Right lobe of liver (tissue), 6 donors: ENCODE data around the gene IRGC. TPM values are rescaled to one million over a fixed set of nuclear protein-coding genes. Genes with fewer than 3 reads are reported as not detected.
A peak's percentile ranks its signal among the peaks of the same experiment; 100 is the strongest.

Source experiments
- ATAC-seq, 4 donors: fragments of 200-7000 bp; cut with Tn5 transposase; one replicate each; pipeline ENCODE4 v1.9.1; 2020; ENCODE audit warnings: mild to moderate bottlenecking in 4 of 4, moderate library complexity in 4 of 4
- DNase-seq, 3 donors: peaks; one replicate each; pipeline ENCODE4 v3.0.0-alpha.2; 2020
- H3K27ac ChIP-seq, 3 donors: fragments of 200-600 bp; one replicate each; pipeline ENCODE4 v1.8.0; 2022
- H3K27me3 ChIP-seq, 2 donors: fragments of 200-600 bp; one replicate each; pipeline ENCODE4 v1.8.0; 2022
- H3K36me3 ChIP-seq, 4 donors: fragments of 200-600 bp; sonication (generic) in 1 of 4; one replicate each; pipeline versions ENCODE4 v1.5.1 to v1.8.0; 2017 to 2022; ENCODE audit warnings: control low read depth in 1 of 4
- H3K4me1 ChIP-seq, 4 donors: fragments of 200-600 bp; sonication (generic) in 1 of 4; one replicate each; pipeline versions ENCODE4 v1.5.1 to v1.8.0; 2017 to 2022; ENCODE audit warnings: control low read depth in 1 of 4
- H3K4me3 ChIP-seq, 3 donors: fragments of 200-600 bp; one replicate each; pipeline ENCODE4 v1.8.0; 2022
- H3K9me3 ChIP-seq, 4 donors: fragments of 200-600 bp; sonication (generic) in 1 of 4; one replicate each; pipeline versions ENCODE4 v1.5.1 to v1.8.0; 2017 to 2022; ENCODE audit warnings: control low read depth in 1 of 4
- POLR2A ChIP-seq: fragments of 450-650 bp; IDR thresholded peaks from one replicate; pipeline ENCODE4 v1.6.1; 2017; ENCODE audit warnings: antibody characterized with exemption, mild to moderate bottlenecking
- WGBS: methylation state at CpG from one replicate; pipeline ENCODE4 v1.1.6; 2018; ENCODE audit warnings: low coverage, low lambda C conversion rate; ENCODE audit not compliant: insufficient coverage; ENCODE audit errors: missing lambda C conversion rate; 5-methylcytosine and 5-hydroxymethylcytosine counted together
- intact Hi-C, 2 donors: fragments of 100-400 bp; cut with DNase I; formaldehyde crosslinking; loops; one replicate each; pipeline versions ENCODE4 v1.11.2 to v1.14.1; 2022
- total RNA-seq, 6 experiments: library from RNA; depleted of rRNA in 2 of 6; stranded (reverse); fragments of >200 nt in 2 of 6; fragmentation: NEBNext Ultra II Directional in 3 of 6; extraction: Animal tissue kit (Norgen Biotek cat#: 25700) in 3 of 6; gene quantifications; one replicate each; pipeline versions ENCODE4 v1.1.0 to v1.2.4, GENCODE V29; 2016 to 2023
- TF ChIP-seq, protein P1 (sequence below), 4 donors: fragments of 200-600 bp in 3 of 4; fragments of 450-650 bp in 1 of 4; IDR thresholded peaks; one replicate each; pipeline versions ENCODE4 v1.5.1 to v1.8.0; 2016 to 2022; ENCODE audit warnings: antibody characterized with exemption in 4 of 4, mild to moderate bottlenecking in 2 of 4
- donor health status: DM: no; HTN: yes; CAD: no.
- donor health status: DM: no; HTN: no; CAD: no.
- donor health status: DM: no; HTN: no; CAD: no.
- donor health status: DM: no; HTN: yes; CAD: no.
- donor health status: DM: no; HTN: yes; CAD: no.

IRGC gene
- total RNA-seq, 6 experiments from 2014 or later, result not detected

DNA sequence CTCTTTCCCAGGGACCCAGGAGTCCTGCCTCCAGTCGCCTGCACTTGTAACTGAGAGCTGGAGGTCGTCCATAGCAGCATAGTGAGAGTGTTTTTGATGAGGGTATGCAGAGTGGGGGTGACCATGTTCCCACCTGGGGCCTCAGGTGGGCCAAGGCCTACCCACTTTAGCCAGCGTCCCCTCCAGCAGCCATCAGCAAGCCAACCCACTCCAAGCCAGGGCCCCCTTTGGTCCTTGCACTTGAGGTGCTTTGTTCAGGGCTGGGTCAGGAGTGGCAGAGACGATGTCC lies 50.8 kb downstream of the IRGC start:
- H3K4me3 ChIP-seq, result no peak overlapping the region
- ATAC-seq, result no peak
- no peak for DNase-seq
- H3K4me1 ChIP-seq, result no peaks in the 10 kb centered on the region
- WGBS, result no CpG with 5 or more reads among the region's 4 CpGs
- no peak for TF ChIP-seq POLR2A
- TF ChIP-seq, protein P1, sequence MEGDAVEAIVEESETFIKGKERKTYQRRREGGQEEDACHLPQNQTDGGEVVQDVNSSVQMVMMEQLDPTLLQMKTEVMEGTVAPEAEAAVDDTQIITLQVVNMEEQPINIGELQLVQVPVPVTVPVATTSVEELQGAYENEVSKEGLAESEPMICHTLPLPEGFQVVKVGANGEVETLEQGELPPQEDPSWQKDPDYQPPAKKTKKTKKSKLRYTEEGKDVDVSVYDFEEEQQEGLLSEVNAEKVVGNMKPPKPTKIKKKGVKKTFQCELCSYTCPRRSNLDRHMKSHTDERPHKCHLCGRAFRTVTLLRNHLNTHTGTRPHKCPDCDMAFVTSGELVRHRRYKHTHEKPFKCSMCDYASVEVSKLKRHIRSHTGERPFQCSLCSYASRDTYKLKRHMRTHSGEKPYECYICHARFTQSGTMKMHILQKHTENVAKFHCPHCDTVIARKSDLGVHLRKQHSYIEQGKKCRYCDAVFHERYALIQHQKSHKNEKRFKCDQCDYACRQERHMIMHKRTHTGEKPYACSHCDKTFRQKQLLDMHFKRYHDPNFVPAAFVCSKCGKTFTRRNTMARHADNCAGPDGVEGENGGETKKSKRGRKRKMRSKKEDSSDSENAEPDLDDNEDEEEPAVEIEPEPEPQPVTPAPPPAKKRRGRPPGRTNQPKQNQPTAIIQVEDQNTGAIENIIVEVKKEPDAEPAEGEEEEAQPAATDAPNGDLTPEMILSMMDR (IDR thresholded peaks at IDR 0.05), result no peak
- no peaks in the 10 kb centered on the region for H3K27me3 ChIP-seq
- no peaks in the 10 kb centered on the region for H3K36me3 ChIP-seq
- no peaks in the 10 kb centered on the region for H3K9me3 ChIP-seq
- intact Hi-C loops, result no loop called here
- no peak overlapping the region for H3K27ac ChIP-seq

DNA sequence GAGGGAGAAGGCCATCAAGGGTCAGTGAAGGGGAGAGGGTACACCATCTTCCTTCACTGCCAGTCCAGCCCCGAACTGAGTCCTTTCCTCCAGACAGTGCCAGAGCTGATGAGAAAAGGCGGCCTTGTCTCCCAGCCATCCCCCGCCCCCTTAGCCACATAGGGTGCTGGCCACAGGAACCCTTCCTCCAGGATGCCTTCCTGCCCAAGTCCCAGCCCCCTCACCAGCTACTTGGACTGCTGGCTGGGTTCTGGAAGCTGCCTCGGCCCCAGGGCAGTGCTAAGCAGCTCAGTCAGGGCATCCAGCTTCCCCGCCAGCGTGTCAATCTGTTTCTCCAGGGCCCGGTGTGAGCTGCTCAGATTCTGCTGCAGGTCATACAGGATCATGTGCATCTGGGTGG lies 51.4 kb downstream of the IRGC start:
- Histone ChIP-seq H3K27ac (no peak overlapping the region), H3K36me3 (no peaks in the 10 kb centered on the region), H3K27me3 (no peaks in the 10 kb centered on the region), H3K9me3 (no peaks in the 10 kb centered on the region), H3K4me1 (no peaks in the 10 kb centered on the region), H3K4me3 (no peak overlapping the region)
- ATAC-seq, result no peak
- WGBS, result no CpG with 5 or more reads among the region's 7 CpGs
- DNase-seq, result no peak
- TF ChIP-seq POLR2A, result no peak
- TF ChIP-seq, protein P1 (IDR thresholded peaks at IDR 0.05), result no peak
- intact Hi-C loops, result no loop called here

DNA sequence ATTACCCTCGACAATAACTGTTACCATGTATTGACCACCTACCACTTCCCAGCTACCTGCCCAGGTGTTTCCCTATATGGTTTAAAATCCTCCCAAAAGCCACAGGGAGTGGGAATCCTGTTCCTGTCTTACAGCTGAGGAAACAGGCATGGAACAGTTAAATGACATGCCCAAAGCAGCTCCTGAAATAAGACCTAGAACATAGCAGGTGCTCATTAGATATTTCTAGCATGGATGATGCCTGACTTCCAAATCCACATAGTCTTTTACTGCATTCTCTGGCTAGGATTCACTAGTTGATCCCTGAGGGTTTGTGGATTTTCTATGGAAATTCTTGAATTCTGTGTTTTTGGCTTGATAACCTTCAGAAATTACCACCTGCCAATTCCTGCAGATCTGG lies 51.9 kb downstream of the IRGC start:
- ATAC-seq (no peak), DNase-seq (no peak)
- no peaks in the 10 kb centered on the region for H3K27me3 ChIP-seq
- no peak overlapping the region for H3K27ac ChIP-seq
- no peak overlapping the region for H3K4me3 ChIP-seq
- WGBS, result no CpG with 5 or more reads among the region's 1 CpG
- intact Hi-C loops, result no loop called here
- no peaks in the 10 kb centered on the region for H3K36me3 ChIP-seq
- no peaks in the 10 kb centered on the region for H3K4me1 ChIP-seq
- H3K9me3 ChIP-seq, result no peaks in the 10 kb centered on the region
- TF ChIP-seq, protein P1 (IDR thresholded peaks at IDR 0.05), result no peak
- no peak for TF ChIP-seq POLR2A

DNA sequence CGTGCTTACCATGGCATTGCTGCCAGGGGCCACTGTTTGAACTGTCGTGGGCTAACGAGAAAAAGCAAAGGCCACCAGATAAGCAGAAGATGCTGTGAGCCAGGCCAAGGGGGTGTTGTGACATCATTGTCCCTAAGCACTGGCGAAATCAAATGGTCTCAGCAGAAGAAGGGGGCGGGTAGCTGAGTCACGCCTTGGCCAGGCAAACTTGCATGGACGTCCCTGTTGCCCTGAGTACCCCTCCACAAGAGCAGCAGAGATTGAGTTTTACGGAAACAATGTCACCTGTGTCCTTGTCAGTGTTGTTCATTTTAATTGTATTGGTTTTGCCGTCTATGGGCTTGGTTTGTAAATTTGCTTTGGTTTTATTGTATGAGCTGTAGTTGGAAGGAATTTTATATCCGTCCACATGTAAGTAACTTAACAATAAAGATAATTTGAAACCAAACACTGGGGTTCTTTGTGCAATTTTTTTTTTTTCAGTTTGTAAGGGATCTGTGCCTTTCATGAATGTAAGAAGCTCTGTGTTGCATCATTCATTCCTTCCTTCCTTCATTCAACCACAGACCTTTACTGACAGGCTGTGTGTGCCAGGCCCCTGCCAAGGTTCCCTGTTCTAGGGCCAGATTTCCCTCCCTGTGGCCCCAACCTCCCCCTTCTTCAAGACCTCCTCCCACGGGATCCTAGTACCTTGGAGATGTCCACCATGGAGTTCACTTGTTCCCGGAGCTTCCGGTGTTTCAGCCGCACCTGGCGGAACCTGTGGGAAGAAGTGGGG lies 52.6 kb downstream of the IRGC start:
- no peak overlapping the region for H3K27ac ChIP-seq
- no peaks in the 10 kb centered on the region for H3K27me3 ChIP-seq
- DNase-seq (no peak), ATAC-seq (peak in 2 of 4 donors; percentile 20 to 27)
- no peaks in the 10 kb centered on the region for H3K36me3 ChIP-seq
- H3K4me3 ChIP-seq, result no peak overlapping the region
- 54% methylated on average over 13 of the region's 15 CpGs for WGBS
- TF ChIP-seq, protein P1 (IDR thresholded peaks at IDR 0.05), result no peak
- no peak for TF ChIP-seq POLR2A
- H3K9me3 ChIP-seq, result no peaks in the 10 kb centered on the region
- H3K4me1 ChIP-seq, result no peaks in the 10 kb centered on the region
- intact Hi-C loops, result no loop called here

DNA sequence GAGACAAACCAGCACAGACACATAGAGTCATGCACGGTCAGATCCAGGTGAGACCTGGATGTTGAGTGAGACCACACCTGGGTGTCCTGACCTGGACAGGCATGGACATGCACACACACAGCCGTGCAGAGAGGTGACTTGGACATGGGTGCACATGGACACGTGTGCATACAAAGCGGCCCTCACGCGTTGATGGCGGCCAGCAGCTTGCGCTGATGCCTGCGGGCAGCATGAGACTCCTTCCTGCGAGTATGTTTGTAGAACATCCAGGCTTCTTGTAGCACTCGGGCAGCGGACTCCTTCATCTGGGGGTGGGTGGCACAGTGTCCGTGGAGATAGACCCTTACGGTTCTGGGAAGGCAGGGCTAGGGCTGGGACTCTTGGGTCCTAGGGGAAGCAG lies 53.4 kb downstream of the IRGC start:
- Histone ChIP-seq H3K4me3 (no peak overlapping the region), H3K9me3 (no peaks in the 10 kb centered on the region), H3K4me1 (peaks cover 0 to 3% (median 0%) of the 10 kb centered on the region in 4 donors), H3K27ac (no peak overlapping the region), H3K27me3 (no peaks in the 10 kb centered on the region), H3K36me3 (no peaks in the 10 kb centered on the region)
- TF ChIP-seq, protein P1 (IDR thresholded peaks at IDR 0.05), result no peak
- TF ChIP-seq POLR2A, result no peak
- ATAC-seq, result no peak
- no peak for DNase-seq
- 85% methylated on average over 9 of the region's 14 CpGs for WGBS
- intact Hi-C loops, result no loop called here
